C1 segment of cervical spinal cord (tissue), 14 donors: ENCODE results near the gene IFNL2.
"Not testable (repeated sequence)": the region's sequence is repeated elsewhere in the genome, so short reads cannot be mapped to it uniquely, and the experiment has no call there.

Source experiments
- DNase-seq, 14 donors: peaks; one replicate each; lab custom pipeline; 2025; lab: John Stamatoyannopoulos, UW

The IFNL2 gene

GRCh38 chr19:39296055-39296645 lies 28.0 kb downstream of the IFNL2 start, which contains the start of gene IFNL1:
Gene IFNL1 (plus strand): TSS chr19:39296407. CDS start chr19:39296422, 15 bp downstream.
- no peak for DNase-seq

DNA sequence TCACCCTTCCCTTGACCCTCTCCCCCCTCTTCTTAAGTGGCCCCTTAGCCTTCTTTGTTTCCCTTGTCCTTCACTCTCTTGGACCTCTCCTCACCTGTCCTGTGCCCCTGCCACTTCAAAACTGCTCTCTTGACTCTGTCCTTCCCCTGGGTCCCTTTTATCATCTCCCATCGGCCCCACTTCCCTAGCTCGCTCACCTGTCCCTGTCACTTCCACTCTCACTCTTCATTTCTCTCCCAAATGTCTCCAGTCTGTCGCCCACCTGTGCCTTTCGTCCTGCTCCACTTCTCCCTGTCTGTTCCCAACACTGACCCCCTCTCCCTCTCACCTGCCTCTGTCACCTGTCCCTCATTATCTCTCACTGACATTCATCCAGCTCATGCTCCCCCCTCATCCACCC lies 28.7 kb downstream of the IFNL2 start:
- no peak for DNase-seq

GRCh38 chr19:39297931-39298634 lies 29.9 kb downstream of the IFNL2 start:
- no peak for DNase-seq

DNA sequence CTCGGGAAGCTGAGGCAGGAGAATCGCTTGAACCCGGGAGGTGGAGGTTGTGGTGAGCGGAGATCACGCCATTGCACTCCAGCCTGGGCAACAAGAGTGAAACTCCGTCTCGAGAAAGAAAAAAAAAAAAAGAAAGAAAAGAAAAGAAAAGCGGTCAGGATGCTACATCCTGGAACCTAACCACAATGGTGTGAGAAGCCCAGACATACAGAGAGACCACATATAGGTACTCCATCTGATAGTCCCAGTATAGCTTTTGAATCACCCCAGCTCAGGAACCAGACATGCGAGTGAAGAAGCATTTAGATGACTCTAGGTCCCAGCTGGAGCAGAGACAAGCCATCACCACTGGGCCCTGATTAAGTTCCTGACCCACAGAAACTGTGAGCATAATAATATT lies 31.2 kb downstream of the IFNL2 start:
- no peak for DNase-seq

DNA sequence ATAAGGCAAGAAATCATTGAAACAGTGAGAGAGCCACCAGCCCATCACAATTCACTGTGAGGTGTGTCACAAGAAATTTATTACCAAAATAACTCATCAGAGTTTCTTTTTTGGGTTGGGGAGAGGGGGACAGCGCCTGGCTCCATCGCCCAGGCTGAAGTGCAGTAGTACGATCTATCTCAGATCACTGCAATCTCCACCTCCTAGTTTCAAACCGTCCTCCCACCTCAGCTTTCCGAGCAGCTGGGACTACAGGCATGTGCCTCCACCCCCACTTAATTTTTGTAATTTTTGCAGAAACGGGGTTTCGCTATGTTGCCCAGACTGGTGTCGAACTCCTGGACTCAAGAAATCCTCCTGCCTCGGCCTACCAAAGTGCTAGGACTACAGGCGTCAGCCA lies 31.6 kb downstream of the IFNL2 start:
- no peak for DNase-seq

DNA sequence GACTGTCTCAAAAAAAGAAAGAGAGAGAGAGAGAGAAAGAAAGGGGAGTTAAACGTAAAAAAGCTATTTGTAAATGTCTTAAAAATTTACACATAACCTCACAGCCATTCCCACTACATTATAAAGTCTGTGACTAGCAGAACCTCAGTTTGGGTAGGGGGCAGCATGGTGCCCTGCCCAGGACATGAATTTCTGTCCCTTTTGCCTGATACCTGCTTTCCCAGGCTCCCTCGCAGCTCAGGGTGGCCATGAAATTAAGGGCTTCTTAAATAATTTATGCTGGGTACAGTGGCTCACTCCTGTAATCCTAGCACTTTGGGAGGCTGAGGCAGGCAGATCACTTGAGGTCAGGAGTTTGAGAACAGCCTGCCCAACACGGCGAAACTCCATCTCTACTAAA lies 32.8 kb downstream of the IFNL2 start:
- DNase-seq, result no peak

DNA sequence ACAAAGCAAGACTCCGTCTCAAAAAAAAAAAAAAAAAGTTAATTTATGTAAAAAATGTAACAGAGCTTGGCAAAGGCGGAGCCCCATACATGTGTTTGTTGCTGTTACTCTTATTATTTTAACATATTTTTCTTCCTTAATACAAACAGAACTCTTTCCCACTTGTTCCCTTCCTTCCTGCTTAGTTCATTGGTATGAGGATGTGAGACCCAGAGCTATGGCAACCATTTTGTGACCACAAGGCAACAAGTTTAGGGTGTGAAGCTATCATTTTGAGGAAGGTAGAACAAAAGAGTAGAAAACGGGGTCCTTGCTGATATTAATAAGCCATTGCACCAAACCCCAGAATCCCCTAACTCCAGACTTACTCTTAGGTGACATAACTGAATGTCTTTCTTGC lies 33.4 kb downstream of the IFNL2 start:
- DNase-seq, result no peak

DNA sequence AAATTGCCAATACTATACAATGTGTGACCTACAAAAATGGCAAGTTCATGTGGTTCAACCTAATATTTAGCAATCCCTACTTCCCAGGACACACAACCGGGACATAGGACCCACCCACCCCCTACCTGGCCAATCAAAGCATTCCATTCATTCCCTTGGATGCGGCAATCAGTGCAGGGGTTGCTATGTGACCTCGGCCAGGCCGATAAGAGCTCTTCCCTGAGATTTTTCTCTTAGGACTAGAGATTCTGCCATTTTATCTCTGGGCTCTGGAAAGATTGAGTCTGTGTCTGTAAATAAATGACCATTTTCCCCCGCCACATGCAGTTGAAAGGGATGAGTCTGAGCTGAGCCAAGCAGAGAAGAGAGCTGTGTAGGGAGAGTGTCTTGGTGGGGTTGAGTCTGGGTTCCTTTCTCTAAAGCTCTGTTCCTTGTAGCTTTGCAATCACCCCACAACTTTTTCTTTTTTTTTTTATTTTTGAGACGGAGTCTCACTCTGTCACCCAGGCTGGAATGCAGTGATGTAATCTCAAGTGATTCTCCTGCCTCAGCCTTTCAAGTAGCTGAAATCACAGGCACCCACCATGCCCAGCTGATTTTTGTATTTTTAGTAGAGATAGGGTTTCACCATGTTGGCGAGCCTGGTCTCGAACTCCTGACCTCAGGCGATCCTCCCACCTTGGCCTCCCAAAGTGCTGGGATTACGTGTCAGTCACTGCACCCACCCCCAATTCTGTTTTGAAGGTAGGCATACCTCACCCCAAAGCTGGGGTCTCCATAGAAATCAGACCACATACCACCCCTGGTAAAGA lies 35.4 kb downstream of the IFNL2 start:
- DNase-seq, result no peak

GRCh38 chr19:39304185-39304513 lies 36.0 kb downstream of the IFNL2 start:
- DNase-seq, result no peak

DNA sequence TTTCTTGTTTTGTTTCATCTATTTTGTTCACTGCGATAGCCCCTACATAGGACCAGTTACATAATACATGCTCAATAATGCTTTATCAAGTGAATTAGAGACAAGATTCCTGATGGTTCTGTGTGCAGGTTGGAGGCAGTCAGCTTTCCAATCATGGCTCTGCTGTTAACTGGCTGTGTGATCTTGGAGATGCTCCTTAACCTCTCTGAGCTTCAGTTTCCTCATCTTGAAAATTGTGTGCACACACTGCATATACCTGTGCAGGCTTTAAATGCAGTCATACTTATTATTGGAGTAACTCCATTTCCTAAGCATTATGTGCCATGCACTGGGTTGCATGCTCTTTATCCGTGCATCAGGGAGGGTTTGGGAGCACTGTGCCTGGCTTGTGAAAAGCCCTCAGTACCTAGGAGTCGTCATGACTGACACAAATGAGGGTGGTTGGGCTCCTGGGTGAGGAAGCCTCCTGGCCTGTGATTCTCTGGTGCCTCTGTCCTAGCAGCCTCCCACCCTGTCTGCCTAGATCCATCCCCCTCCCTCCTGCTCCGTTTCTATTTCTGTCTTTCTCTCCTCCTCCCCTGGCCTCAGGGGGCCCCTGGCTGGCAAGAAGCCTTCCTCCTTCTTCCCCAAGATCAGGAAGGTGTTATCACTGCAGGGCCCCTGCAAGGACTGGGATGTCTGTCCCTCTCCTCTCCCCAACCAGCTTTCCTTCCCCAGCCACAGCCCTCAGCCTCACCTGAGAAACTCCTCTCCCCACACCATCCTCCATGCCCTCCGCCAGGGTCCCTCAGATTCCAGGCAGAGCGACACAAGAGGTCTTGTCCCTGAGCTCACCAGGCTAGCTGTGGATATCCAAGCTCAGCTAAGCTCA lies 36.7 kb downstream of the IFNL2 start:
- no peak for DNase-seq

DNA sequence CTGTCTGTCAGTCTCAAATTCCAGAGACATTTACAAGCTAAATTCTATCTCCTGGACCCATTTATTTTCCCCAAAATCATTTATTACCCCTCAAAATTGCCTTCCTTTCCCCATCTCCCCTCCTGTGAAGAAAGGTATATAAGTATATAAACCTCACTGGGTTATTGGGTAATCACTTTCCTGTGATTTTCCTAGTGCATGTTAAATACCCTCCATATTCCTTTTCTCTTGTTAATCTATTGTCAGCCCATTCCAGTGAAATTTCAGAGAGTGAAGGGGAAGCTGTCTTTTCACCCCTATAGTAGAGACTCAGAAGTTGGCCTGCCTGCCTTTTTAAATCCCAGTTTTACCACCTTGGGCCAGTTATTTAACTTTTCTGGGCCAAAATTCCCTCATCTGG lies 37.9 kb downstream of the IFNL2 start:
- no peak for DNase-seq

DNA sequence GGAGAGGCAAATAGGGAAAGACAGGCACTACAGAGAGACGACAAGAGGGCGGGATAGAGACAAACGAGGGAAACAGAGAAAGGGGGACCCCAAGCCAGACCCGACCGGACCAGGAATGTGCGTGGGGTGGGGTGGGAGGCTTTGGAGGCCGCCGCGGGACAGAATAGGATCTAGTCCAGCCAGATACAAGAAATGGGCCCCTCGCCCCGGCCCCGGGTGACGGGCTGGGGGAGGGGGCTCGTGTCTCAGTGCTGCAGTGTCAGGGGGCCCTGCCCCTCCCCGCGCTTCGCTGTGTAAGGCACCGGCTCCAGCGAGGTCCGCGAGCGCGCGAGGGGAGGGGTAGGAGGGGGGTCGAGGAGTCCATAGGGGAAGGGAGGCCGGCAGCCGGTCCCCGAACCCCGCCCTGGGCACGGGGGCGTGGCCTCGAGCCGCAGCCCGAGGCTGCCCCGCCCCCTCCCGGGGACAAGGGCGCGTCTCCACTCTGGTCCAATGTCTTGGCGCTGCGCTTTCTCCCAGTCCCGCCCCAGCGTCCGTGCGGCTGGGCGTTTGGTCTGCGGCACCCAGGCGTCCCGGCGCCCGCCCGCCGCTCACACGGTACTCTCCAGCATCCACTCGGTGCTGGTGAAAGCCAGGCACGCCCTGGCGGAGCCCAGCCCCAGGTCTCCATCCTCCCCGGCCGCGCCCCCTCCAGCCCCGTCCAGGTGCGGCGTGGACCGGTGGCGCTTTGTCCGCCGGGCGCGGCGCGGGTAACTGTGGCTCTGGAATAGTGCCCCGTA lies 39.0 kb downstream of the IFNL2 start:
- DNase-seq, result peak in 1 of 14 donors; percentile 28

- no peak for DNase-seq
Observed at GRCh38 chr19:39307822-39308530, 39.8 kb downstream of the IFNL2 start.

DNA sequence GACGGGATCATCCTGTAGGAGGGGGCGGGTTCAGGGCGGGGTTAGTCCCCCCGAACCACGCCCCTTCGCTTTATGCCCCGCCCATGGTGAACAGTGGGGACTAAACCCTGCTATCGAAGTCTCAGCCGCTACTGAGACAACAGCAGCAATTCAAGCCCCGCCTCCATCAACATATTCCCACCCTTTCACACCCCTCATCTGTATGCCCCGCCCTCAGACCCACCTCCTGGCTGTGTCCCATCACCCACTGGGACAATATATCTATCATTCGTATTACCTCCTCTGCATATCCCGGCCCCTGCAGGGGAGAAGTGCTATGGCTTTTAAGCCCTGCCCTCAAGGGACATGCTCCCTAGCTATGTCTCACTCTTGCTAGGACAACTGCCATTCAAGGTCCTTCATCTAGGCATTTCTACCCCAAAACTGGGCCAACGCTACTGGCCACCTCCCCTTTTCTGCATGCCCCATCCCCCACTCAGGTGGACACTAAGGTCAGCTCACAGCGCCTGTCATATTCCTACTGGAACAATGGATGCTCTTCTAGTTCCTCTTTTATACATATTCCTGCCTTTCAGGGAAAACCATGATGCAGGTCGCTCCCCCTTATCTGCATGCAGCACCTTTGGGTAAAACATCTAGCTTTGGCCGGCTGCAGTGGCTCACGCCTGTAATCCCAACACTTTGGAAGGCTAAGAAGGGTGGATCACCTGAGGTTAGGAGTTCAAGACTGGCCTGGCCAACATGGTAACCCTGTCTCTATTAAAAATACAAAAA lies 40.5 kb downstream of the IFNL2 start:
- no peak for DNase-seq

DNA sequence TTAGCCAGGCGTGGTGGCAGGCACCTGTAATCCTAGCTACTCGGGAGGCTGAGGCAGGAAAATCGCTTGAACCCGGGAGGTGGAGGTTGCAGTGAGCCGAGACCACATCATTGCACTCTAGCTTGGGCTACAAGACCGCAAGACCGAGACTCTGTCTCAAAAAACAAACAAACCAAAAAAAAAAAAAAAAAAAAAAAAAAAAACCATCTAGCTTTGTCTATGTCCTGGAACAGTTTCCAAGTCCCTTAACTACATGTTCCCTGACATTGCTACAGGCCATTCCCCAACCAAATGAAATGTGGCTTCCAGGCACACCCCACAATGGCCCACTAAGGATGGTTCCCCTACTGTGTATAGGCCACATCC lies 41.1 kb downstream of the IFNL2 start:
- not testable (repeated sequence) for DNase-seq

- peak in 2 of 14 donors; percentile 13 to 85 for DNase-seq
Observed at GRCh38 chr19:39310558-39311311, 42.5 kb downstream of the IFNL2 start.

- no peak for DNase-seq
Observed at GRCh38 chr19:39314016-39314728, 46.0 kb downstream of the IFNL2 start.

DNA sequence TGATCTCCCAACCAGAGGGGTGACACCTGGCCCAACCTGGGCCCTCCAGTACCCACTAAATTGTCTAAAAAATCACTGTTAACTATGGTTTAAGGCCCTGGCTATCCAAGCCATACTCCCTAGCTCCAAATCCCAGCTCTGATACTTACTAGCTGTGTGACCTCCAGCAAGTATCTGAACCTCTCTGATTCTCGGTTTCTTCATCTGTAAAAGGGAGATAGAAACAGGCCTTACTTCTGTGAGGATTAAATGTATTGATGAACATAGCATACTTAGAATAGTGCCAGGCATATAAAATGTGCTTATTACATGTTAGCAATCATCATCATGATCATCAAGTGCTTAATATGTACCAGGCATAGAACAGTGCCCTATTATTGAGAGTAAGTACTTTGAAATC lies 47.7 kb downstream of the IFNL2 start:
- no peak for DNase-seq
